ENCODE results near the gene POLR2B. TPM values are rescaled to one million over a fixed set of nuclear protein-coding genes. Genes with fewer than 3 reads are reported as not detected.

Gene POLR2B
- total RNA-seq, 1 donor from 2014 or later, result 135 TPM

DNA sequence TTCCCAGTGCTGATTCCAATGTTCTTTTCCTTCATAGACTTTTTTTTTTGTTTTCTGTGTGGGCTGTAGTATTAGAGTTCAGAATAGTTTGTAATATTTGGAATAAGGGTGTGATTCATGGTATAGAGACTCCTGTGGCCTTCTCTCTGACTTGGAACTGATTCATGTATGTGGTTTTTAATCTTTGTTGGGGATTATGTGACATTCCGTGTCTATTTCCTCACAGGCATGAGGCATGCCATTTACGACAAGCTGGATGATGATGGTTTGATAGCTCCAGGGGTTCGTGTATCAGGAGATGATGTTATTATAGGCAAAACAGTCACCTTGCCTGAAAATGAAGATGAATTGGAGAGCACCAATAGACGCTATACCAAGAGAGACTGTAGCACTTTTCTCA lies 44.4 kb downstream of the POLR2B start:
- Mint-ChIP-seq H3K27me3 (ENCODE audit: low read depth, unreplicated experiment) (no peaks in the 10 kb centered on the region), H3K9me3 (ENCODE audit: unreplicated experiment) (no peaks in the 10 kb centered on the region), H3K27ac (ENCODE audit: unreplicated experiment) (no peak overlapping the region), H3K4me1 (ENCODE audit: low read depth, unreplicated experiment) (peaks cover 23% of the 10 kb centered on the region), H3K4me3 (ENCODE audit: unreplicated experiment) (no peak overlapping the region), H3K36me3 (ENCODE audit: low read depth, unreplicated experiment) (peaks cover 7% of the 10 kb centered on the region)
- peak; percentile 90 for DNase-seq (ENCODE audit: low read depth)
- Histone ChIP-seq H3K27me3 (ENCODE audit: insufficient read depth, low read length) (no peaks in the 10 kb centered on the region), H3K9me3 (ENCODE audit: insufficient read depth, low read depth, low read length) (no peaks in the 10 kb centered on the region), H3K9ac (ENCODE audit: low read length) (no peak overlapping the region), H3K27ac (ENCODE audit: low read depth, low read length) (peak overlapping the region; percentile 70), H3K79me2 (ENCODE audit: insufficient read depth, low read length) (no peaks in the 10 kb centered on the region), H2AFZ (ENCODE audit: low read depth, low read length) (no peak overlapping the region), H3K4me1 (ENCODE audit: insufficient read depth, low read length) (peaks cover 19% of the 10 kb centered on the region), H4K20me1 (ENCODE audit: insufficient read depth, low read length) (peaks cover 19% of the 10 kb centered on the region), H3K36me3 (ENCODE audit: insufficient read depth, low read length) (peaks cover 67% of the 10 kb centered on the region), H3K4me2 (ENCODE audit: low read length) (peak overlapping the region; percentile 16), H3K4me3 (ENCODE audit: insufficient read depth, low read depth, low read length) (no peak overlapping the region)
- FAIRE-seq, result peak; percentile 99
- TF ChIP-seq, protein P1, sequence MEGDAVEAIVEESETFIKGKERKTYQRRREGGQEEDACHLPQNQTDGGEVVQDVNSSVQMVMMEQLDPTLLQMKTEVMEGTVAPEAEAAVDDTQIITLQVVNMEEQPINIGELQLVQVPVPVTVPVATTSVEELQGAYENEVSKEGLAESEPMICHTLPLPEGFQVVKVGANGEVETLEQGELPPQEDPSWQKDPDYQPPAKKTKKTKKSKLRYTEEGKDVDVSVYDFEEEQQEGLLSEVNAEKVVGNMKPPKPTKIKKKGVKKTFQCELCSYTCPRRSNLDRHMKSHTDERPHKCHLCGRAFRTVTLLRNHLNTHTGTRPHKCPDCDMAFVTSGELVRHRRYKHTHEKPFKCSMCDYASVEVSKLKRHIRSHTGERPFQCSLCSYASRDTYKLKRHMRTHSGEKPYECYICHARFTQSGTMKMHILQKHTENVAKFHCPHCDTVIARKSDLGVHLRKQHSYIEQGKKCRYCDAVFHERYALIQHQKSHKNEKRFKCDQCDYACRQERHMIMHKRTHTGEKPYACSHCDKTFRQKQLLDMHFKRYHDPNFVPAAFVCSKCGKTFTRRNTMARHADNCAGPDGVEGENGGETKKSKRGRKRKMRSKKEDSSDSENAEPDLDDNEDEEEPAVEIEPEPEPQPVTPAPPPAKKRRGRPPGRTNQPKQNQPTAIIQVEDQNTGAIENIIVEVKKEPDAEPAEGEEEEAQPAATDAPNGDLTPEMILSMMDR (IDR thresholded peaks at IDR 0.05; ENCODE audit: insufficient read depth, low read depth, low read length), result no peak
- no peak for TF ChIP-seq EZH2 (IDR thresholded peaks at IDR 0.05; ENCODE audit: insufficient read depth, low read length)

DNA sequence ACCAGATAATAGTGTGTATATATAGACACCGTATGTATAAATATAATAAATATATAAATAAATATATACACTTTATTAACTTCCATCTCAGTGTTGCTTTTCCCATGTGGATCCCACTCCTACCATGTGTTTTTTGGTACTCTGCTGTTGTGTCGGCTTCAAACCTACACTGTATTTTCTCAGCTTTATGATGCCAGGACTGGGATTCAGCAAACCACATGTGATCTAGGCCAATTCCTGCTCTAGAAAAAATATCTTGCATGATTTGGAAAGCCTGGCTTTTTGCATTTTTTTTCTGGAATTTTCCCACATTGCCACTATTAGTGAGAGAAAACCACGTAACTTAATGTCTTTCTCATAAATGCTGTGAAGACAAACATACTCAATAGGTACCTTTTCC lies 55.8 kb downstream of the POLR2B start:
- Histone ChIP-seq H3K27me3 (ENCODE audit: insufficient read depth, low read length) (no peaks in the 10 kb centered on the region), H3K9me3 (ENCODE audit: insufficient read depth, low read depth, low read length) (no peaks in the 10 kb centered on the region), H3K27ac (ENCODE audit: low read depth, low read length) (no peak overlapping the region), H3K4me1 (ENCODE audit: insufficient read depth, low read length) (no peaks in the 10 kb centered on the region), H4K20me1 (ENCODE audit: insufficient read depth, low read length) (no peaks in the 10 kb centered on the region), H2AFZ (ENCODE audit: low read depth, low read length) (no peak overlapping the region), H3K79me2 (ENCODE audit: insufficient read depth, low read length) (peaks cover 4% of the 10 kb centered on the region), H3K4me3 (ENCODE audit: insufficient read depth, low read depth, low read length) (no peak overlapping the region), H3K9ac (ENCODE audit: low read length) (no peak overlapping the region), H3K4me2 (ENCODE audit: low read length) (no peak overlapping the region), H3K36me3 (ENCODE audit: insufficient read depth, low read length) (peaks cover 60% of the 10 kb centered on the region)
- DNase-seq (ENCODE audit: low read depth) (no peak), FAIRE-seq (no peak)
- no peak overlapping the region for H3K4me3 Mint-ChIP-seq (ENCODE audit: unreplicated experiment)
- H3K9me3 Mint-ChIP-seq (ENCODE audit: unreplicated experiment), result no peaks in the 10 kb centered on the region
- TF ChIP-seq, protein P1 (IDR thresholded peaks at IDR 0.05; ENCODE audit: insufficient read depth, low read depth, low read length), result no peak
- no peak for TF ChIP-seq EZH2 (IDR thresholded peaks at IDR 0.05; ENCODE audit: insufficient read depth, low read length)
- H3K27me3 Mint-ChIP-seq (ENCODE audit: low read depth, unreplicated experiment), result no peaks in the 10 kb centered on the region
- H3K36me3 Mint-ChIP-seq (ENCODE audit: low read depth, unreplicated experiment), result peaks cover 15% of the 10 kb centered on the region
- no peak overlapping the region for H3K27ac Mint-ChIP-seq (ENCODE audit: unreplicated experiment)
- H3K4me1 Mint-ChIP-seq (ENCODE audit: low read depth, unreplicated experiment), result peaks cover 27% of the 10 kb centered on the region

DNA sequence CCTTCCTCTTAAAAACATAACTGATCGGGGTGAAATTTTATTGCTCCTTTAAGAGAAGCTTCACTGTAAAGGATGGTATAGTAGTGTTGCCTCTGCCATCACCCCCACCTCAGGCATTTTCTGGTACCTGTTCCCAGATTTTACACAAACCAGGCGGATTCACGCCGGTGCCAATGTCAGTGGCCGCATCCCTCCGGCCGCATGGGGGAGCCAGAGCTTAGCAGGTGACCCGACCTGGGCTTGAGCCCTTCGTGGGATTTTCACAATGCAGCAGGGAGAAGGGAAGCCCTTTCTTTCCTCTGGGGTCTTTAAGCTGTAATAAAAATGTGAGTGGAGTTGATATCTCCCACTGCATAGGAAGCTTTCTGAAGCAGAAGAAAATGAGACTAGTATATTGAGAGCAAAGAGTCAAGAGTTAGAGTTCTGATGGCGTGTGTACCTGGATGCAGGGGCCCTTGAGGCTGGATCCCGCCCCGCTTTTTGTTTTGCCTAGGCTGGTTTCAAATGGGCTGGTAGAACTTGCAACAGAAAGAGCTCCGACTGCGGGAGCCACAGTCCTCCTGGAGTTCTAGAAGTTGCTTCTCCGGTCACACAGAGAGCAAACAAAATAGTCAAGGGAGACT lies 59.4 kb downstream of the POLR2B start:
- Mint-ChIP-seq H3K9me3 (ENCODE audit: unreplicated experiment) (no peaks in the 10 kb centered on the region), H3K27me3 (ENCODE audit: low read depth, unreplicated experiment) (no peaks in the 10 kb centered on the region), H3K27ac (ENCODE audit: unreplicated experiment) (peak overlapping the region; percentile 86), H3K36me3 (ENCODE audit: low read depth, unreplicated experiment) (peaks cover 13% of the 10 kb centered on the region), H3K4me1 (ENCODE audit: low read depth, unreplicated experiment) (peaks cover 46% of the 10 kb centered on the region), H3K4me3 (ENCODE audit: unreplicated experiment) (no peak overlapping the region)
- Histone ChIP-seq H3K4me3 (ENCODE audit: insufficient read depth, low read depth, low read length) (no peak overlapping the region), H4K20me1 (ENCODE audit: insufficient read depth, low read length) (no peaks in the 10 kb centered on the region), H3K4me1 (ENCODE audit: insufficient read depth, low read length) (peaks cover 9% of the 10 kb centered on the region), H3K36me3 (ENCODE audit: insufficient read depth, low read length) (peaks cover 40% of the 10 kb centered on the region), H3K9me3 (ENCODE audit: insufficient read depth, low read depth, low read length) (no peaks in the 10 kb centered on the region), H3K27ac (ENCODE audit: low read depth, low read length) (peak overlapping the region; percentile 8), H3K4me2 (ENCODE audit: low read length) (no peak overlapping the region), H3K9ac (ENCODE audit: low read length) (no peak overlapping the region), H2AFZ (ENCODE audit: low read depth, low read length) (no peak overlapping the region), H3K27me3 (ENCODE audit: insufficient read depth, low read length) (no peaks in the 10 kb centered on the region), H3K79me2 (ENCODE audit: insufficient read depth, low read length) (peaks cover 24% of the 10 kb centered on the region)
- FAIRE-seq, result no peak
- TF ChIP-seq EZH2 (IDR thresholded peaks at IDR 0.05; ENCODE audit: insufficient read depth, low read length), result no peak
- TF ChIP-seq, protein P1 (IDR thresholded peaks at IDR 0.05; ENCODE audit: insufficient read depth, low read depth, low read length), result peak; percentile 84
- no peak for DNase-seq (ENCODE audit: low read depth)
